Measurements from ENCODE around the gene NKX6-2.

NKX6-2 gene

DNA sequence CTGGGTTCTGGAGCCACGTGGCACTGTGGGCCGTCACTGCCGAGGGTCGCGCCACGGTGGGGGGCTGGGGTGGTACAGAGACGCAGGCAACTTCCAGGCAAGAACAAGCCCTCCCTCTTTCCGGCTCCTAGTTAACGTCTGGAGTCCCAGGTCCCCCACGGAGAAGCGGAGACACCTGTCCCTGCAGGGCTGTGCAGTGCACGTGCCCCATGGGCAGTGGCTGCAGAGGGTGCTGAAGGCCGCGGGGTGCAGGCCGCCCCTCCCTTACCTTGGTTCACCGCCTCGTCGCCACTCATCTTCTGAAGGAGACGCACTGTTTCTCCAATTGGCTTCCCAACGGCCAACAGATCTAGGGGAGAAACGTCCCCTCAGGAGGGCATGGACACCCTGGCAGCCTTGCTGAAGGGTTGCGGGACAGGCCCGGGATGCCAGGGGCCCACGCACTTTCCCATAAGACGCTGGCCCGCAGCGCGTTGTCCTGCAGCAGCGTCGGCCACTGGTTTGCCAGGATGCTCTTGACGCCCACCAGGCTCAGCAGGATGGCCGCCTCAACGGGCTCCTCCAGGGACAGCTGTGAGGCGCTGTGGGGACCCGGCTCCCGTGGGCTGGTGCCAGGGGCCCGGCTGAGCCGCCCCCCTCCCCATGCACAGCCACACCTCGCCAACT is 24.3 kb upstream of the NKX6-2 start:
- H3K9me3 ChIP-seq (ENCODE audit: control insufficient read depth, low read length) = no peaks in the 10 kb centered on the region
- H3K27me3 ChIP-seq (ENCODE audit: control insufficient read depth, insufficient read depth, low read length) = no peaks in the 10 kb centered on the region
- H3K36me3 ChIP-seq (ENCODE audit: control insufficient read depth, insufficient read depth, low read length) = no peaks in the 10 kb centered on the region
- H3K9ac ChIP-seq = no peak overlapping the region
- H3K27ac ChIP-seq = no peak overlapping the region
- no peaks in the 10 kb centered on the region for H3K4me1 ChIP-seq
- no peak overlapping the region for H3K4me3 ChIP-seq (ENCODE audit: low read depth, low read length)
- no peaks in the 10 kb centered on the region for H3K79me2 ChIP-seq
- TF ChIP-seq, protein P1, sequence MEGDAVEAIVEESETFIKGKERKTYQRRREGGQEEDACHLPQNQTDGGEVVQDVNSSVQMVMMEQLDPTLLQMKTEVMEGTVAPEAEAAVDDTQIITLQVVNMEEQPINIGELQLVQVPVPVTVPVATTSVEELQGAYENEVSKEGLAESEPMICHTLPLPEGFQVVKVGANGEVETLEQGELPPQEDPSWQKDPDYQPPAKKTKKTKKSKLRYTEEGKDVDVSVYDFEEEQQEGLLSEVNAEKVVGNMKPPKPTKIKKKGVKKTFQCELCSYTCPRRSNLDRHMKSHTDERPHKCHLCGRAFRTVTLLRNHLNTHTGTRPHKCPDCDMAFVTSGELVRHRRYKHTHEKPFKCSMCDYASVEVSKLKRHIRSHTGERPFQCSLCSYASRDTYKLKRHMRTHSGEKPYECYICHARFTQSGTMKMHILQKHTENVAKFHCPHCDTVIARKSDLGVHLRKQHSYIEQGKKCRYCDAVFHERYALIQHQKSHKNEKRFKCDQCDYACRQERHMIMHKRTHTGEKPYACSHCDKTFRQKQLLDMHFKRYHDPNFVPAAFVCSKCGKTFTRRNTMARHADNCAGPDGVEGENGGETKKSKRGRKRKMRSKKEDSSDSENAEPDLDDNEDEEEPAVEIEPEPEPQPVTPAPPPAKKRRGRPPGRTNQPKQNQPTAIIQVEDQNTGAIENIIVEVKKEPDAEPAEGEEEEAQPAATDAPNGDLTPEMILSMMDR (IDR thresholded peaks at IDR 0.05) = no peak
- no peak overlapping the region for H2AFZ ChIP-seq
- H3K4me2 ChIP-seq (ENCODE audit: low read length) = no peak overlapping the region

DNA sequence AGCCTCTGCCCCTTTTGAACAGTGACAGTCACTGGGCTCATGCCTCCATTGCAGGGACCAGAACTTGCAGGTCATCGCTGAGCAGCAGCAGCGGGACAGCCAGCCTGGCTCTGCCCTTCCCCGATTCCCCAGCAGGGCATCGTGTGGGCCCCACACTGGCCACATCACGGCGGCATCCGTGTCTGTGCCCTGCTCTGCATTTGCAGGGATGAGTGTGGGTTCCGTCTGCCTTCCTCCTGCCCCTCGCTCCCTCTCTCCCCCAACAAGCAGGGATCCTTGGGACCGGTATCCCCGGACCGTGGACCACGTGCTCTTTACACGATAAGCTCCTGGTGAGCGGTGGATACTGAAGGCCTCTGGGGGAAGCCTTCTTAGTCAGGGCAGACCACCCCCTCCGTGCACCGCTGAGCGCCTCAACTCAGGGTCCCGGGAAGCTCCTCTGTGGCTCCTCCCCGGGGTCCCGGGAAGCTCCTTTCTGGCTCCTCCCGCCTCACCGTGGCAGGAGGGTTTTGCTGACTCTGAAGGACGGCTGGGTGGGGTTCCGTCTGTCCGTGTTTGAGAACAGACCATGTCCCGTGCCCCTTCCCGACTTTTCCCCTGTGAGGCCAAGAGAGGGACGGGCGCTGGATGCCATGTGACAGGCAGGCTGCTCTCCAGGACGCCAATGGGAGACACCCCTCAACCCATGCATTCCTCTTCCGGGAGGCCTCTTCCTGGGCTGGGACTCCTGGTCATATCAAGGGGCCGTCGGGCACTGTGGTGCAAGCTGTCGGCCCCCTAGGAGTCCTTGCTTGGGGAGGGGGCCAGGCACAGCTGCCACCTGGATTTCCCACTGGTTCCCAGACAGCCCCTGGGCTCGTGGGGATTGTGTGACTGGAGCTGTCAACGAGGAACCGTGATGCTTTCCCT is 23.5 kb upstream of the NKX6-2 start:
- H3K4me2 ChIP-seq (ENCODE audit: low read length) = no peak overlapping the region

GRCh38 chr10:132808383-132809231 is 22.7 kb upstream of the NKX6-2 start:
- Histone ChIP-seq H3K4me2 (ENCODE audit: low read length) (no peak overlapping the region), H2AFZ (no peak overlapping the region), H3K4me3 (ENCODE audit: low read depth, low read length) (no peak overlapping the region), H3K36me3 (ENCODE audit: control insufficient read depth, insufficient read depth, low read length) (no peaks in the 10 kb centered on the region), H3K9ac (no peak overlapping the region), H3K27me3 (ENCODE audit: control insufficient read depth, insufficient read depth, low read length) (no peaks in the 10 kb centered on the region), H3K27ac (no peak overlapping the region), H3K4me1 (no peaks in the 10 kb centered on the region), H3K9me3 (ENCODE audit: control insufficient read depth, low read length) (no peaks in the 10 kb centered on the region), H3K79me2 (no peaks in the 10 kb centered on the region)
- TF ChIP-seq, protein P1 (IDR thresholded peaks at IDR 0.05) = no peak

More for the DNA sequence above, 23.5 kb upstream of the NKX6-2 start:
- H2AFZ ChIP-seq = no peak overlapping the region
- H3K4me1 ChIP-seq = no peaks in the 10 kb centered on the region
- no peak overlapping the region for H3K27ac ChIP-seq
- no peaks in the 10 kb centered on the region for H3K36me3 ChIP-seq (ENCODE audit: control insufficient read depth, insufficient read depth, low read length)
- TF ChIP-seq, protein P1 (IDR thresholded peaks at IDR 0.05) = no peak
- H3K79me2 ChIP-seq = no peaks in the 10 kb centered on the region
- H3K9ac ChIP-seq = no peak overlapping the region
- H3K27me3 ChIP-seq (ENCODE audit: control insufficient read depth, insufficient read depth, low read length) = no peaks in the 10 kb centered on the region
- no peak overlapping the region for H3K4me3 ChIP-seq (ENCODE audit: low read depth, low read length)
- no peaks in the 10 kb centered on the region for H3K9me3 ChIP-seq (ENCODE audit: control insufficient read depth, low read length)

- Histone ChIP-seq H2AFZ (no peak overlapping the region), H3K9ac (no peak overlapping the region), H3K4me3 (ENCODE audit: low read depth, low read length) (no peak overlapping the region), H3K4me1 (no peaks in the 10 kb centered on the region), H3K36me3 (ENCODE audit: control insufficient read depth, insufficient read depth, low read length) (no peaks in the 10 kb centered on the region), H3K9me3 (ENCODE audit: control insufficient read depth, low read length) (no peaks in the 10 kb centered on the region), H3K27ac (no peak overlapping the region), H3K4me2 (ENCODE audit: low read length) (no peak overlapping the region), H3K79me2 (no peaks in the 10 kb centered on the region), H3K27me3 (ENCODE audit: control insufficient read depth, insufficient read depth, low read length) (no peaks in the 10 kb centered on the region)
- TF ChIP-seq, protein P1 (IDR thresholded peaks at IDR 0.05) = no peak
These were observed 21.7 kb upstream of the NKX6-2 start for GRCh38 chr10:132807621-132808049.

Data from parathyroid adenoma (tissue), 2 donors.